GM23338 (cell line): ENCODE results near the gene FGG.

Experiments
- CREB1 ChIP-seq: fragments of 250-450 bp; sonication (Bioruptor Pico); IDR thresholded peaks from 2 replicates; pipeline ENCODE4 v1.5.0; 2020; ENCODE audit warnings: low read depth, mild to moderate bottlenecking, moderate library complexity
- EZH2 ChIP-seq: fragments of 200-600 bp; sonication (generic); IDR thresholded peaks from one replicate; pipeline ENCODE4 v1.8.0; 2017; ENCODE audit warnings: antibody characterized with exemption, mild to moderate bottlenecking, low read depth; ENCODE audit not compliant: unreplicated experiment
- EZH2phosphoT487 ChIP-seq: fragments of 200-600 bp; sonication (generic); IDR thresholded peaks from one replicate; pipeline ENCODE4 v1.8.1; 2018; ENCODE audit warnings: antibody characterized with exemption; ENCODE audit not compliant: unreplicated experiment
- JUNB ChIP-seq: IDR thresholded peaks from one replicate; pipeline ENCODE4 v1.6.1; 2016; ENCODE audit warnings: antibody characterized with exemption; ENCODE audit not compliant: unreplicated experiment
- NANOG ChIP-seq: IDR thresholded peaks from 2 replicates; pipeline ENCODE4 v1.6.1; 2016; ENCODE audit warnings: antibody characterized with exemption, borderline replicate concordance
- POLR2AphosphoS5 ChIP-seq: IDR thresholded peaks from 2 replicates; pipeline ENCODE4 v1.6.1; 2016; ENCODE audit warnings: antibody characterized with exemption, low read depth
- STAT1 ChIP-seq: IDR thresholded peaks from one replicate; pipeline ENCODE4 v1.6.1; 2016; ENCODE audit warnings: antibody characterized with exemption; ENCODE audit not compliant: unreplicated experiment
- ZNF114 ChIP-seq: fragments of 250-450 bp; sonication (Bioruptor Pico); IDR thresholded peaks from 2 replicates; pipeline ENCODE4 v1.5.0; 2020; ENCODE audit warnings: mild to moderate bottlenecking, moderate library complexity
- ZNF331 ChIP-seq: fragments of 250-450 bp; sonication (Bioruptor Pico); IDR thresholded peaks from 2 replicates; pipeline ENCODE4 v1.5.0; 2020; ENCODE audit warnings: low read depth, mild to moderate bottlenecking, moderate library complexity
- TF ChIP-seq, protein P1 (sequence below), 2 experiments: fragments of 200-600 bp in 1 of 2; sonication (generic) in 1 of 2; conservative IDR thresholded peaks; 2 replicates each; pipeline versions ENCODE4 v1.5.1 to v1.6.1; 2016 to 2017; ENCODE audit warnings: antibody characterized with exemption in 2 of 2, low read depth in 2 of 2, mild to moderate bottlenecking in 2 of 2, moderate library complexity in 1 of 2
- TF ChIP-seq, protein P2 (sequence below): IDR thresholded peaks from 2 replicates; pipeline ENCODE4 v1.6.1; 2016; ENCODE audit warnings: antibody characterized with exemption
- TF ChIP-seq, protein P3 (sequence below): IDR thresholded peaks from one replicate; pipeline ENCODE4 v1.6.1; 2018; ENCODE audit warnings: antibody characterized with exemption; ENCODE audit not compliant: unreplicated experiment
- TF ChIP-seq, protein P4 (sequence below): fragments of 250-450 bp; sonication (Bioruptor Pico); IDR thresholded peaks from 2 replicates; pipeline ENCODE4 v1.5.0; 2020; ENCODE audit warnings: mild to moderate bottlenecking, moderate library complexity

DNA sequence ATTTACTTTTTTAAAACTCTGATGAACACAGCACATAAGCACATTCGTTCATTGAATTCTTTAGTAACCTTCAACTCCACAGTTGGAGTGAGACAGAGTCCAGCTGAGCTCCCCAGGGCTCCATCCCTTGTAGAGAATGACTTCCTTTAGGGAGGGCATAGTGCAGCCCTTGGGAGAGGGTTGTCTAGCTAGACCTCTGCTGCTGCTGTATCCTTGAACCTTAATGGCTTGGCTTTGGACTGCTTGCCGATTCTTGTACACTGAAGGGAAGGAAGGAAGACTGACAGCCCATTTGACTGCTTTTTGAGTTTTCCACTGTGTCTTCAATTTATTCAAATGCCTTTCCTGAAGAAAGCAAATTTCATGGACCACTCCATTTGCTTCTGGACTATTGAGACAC is 19.4 kb upstream of the FGG start:
- TF ChIP-seq, protein P1, sequence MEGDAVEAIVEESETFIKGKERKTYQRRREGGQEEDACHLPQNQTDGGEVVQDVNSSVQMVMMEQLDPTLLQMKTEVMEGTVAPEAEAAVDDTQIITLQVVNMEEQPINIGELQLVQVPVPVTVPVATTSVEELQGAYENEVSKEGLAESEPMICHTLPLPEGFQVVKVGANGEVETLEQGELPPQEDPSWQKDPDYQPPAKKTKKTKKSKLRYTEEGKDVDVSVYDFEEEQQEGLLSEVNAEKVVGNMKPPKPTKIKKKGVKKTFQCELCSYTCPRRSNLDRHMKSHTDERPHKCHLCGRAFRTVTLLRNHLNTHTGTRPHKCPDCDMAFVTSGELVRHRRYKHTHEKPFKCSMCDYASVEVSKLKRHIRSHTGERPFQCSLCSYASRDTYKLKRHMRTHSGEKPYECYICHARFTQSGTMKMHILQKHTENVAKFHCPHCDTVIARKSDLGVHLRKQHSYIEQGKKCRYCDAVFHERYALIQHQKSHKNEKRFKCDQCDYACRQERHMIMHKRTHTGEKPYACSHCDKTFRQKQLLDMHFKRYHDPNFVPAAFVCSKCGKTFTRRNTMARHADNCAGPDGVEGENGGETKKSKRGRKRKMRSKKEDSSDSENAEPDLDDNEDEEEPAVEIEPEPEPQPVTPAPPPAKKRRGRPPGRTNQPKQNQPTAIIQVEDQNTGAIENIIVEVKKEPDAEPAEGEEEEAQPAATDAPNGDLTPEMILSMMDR (conservative IDR thresholded peaks at IDR 0.05; ENCODE audit: low read depth in 2 of 2): no peak
- TF ChIP-seq CREB1 (CRISPR knock-in tag) (no peak), EZH2phosphoT487 (no peak), EZH2 (no peak), POLR2AphosphoS5 (no peak), STAT1 (no peak), NANOG (no peak), JUNB (no peak), ZNF114 (CRISPR knock-in tag) (no peak), ZNF331 (no peak)
- TF ChIP-seq, protein P2, sequence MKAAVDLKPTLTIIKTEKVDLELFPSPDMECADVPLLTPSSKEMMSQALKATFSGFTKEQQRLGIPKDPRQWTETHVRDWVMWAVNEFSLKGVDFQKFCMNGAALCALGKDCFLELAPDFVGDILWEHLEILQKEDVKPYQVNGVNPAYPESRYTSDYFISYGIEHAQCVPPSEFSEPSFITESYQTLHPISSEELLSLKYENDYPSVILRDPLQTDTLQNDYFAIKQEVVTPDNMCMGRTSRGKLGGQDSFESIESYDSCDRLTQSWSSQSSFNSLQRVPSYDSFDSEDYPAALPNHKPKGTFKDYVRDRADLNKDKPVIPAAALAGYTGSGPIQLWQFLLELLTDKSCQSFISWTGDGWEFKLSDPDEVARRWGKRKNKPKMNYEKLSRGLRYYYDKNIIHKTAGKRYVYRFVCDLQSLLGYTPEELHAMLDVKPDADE: no peak
- TF ChIP-seq, protein P3, sequence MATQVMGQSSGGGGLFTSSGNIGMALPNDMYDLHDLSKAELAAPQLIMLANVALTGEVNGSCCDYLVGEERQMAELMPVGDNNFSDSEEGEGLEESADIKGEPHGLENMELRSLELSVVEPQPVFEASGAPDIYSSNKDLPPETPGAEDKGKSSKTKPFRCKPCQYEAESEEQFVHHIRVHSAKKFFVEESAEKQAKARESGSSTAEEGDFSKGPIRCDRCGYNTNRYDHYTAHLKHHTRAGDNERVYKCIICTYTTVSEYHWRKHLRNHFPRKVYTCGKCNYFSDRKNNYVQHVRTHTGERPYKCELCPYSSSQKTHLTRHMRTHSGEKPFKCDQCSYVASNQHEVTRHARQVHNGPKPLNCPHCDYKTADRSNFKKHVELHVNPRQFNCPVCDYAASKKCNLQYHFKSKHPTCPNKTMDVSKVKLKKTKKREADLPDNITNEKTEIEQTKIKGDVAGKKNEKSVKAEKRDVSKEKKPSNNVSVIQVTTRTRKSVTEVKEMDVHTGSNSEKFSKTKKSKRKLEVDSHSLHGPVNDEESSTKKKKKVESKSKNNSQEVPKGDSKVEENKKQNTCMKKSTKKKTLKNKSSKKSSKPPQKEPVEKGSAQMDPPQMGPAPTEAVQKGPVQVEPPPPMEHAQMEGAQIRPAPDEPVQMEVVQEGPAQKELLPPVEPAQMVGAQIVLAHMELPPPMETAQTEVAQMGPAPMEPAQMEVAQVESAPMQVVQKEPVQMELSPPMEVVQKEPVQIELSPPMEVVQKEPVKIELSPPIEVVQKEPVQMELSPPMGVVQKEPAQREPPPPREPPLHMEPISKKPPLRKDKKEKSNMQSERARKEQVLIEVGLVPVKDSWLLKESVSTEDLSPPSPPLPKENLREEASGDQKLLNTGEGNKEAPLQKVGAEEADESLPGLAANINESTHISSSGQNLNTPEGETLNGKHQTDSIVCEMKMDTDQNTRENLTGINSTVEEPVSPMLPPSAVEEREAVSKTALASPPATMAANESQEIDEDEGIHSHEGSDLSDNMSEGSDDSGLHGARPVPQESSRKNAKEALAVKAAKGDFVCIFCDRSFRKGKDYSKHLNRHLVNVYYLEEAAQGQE: no peak
- TF ChIP-seq, protein P4, sequence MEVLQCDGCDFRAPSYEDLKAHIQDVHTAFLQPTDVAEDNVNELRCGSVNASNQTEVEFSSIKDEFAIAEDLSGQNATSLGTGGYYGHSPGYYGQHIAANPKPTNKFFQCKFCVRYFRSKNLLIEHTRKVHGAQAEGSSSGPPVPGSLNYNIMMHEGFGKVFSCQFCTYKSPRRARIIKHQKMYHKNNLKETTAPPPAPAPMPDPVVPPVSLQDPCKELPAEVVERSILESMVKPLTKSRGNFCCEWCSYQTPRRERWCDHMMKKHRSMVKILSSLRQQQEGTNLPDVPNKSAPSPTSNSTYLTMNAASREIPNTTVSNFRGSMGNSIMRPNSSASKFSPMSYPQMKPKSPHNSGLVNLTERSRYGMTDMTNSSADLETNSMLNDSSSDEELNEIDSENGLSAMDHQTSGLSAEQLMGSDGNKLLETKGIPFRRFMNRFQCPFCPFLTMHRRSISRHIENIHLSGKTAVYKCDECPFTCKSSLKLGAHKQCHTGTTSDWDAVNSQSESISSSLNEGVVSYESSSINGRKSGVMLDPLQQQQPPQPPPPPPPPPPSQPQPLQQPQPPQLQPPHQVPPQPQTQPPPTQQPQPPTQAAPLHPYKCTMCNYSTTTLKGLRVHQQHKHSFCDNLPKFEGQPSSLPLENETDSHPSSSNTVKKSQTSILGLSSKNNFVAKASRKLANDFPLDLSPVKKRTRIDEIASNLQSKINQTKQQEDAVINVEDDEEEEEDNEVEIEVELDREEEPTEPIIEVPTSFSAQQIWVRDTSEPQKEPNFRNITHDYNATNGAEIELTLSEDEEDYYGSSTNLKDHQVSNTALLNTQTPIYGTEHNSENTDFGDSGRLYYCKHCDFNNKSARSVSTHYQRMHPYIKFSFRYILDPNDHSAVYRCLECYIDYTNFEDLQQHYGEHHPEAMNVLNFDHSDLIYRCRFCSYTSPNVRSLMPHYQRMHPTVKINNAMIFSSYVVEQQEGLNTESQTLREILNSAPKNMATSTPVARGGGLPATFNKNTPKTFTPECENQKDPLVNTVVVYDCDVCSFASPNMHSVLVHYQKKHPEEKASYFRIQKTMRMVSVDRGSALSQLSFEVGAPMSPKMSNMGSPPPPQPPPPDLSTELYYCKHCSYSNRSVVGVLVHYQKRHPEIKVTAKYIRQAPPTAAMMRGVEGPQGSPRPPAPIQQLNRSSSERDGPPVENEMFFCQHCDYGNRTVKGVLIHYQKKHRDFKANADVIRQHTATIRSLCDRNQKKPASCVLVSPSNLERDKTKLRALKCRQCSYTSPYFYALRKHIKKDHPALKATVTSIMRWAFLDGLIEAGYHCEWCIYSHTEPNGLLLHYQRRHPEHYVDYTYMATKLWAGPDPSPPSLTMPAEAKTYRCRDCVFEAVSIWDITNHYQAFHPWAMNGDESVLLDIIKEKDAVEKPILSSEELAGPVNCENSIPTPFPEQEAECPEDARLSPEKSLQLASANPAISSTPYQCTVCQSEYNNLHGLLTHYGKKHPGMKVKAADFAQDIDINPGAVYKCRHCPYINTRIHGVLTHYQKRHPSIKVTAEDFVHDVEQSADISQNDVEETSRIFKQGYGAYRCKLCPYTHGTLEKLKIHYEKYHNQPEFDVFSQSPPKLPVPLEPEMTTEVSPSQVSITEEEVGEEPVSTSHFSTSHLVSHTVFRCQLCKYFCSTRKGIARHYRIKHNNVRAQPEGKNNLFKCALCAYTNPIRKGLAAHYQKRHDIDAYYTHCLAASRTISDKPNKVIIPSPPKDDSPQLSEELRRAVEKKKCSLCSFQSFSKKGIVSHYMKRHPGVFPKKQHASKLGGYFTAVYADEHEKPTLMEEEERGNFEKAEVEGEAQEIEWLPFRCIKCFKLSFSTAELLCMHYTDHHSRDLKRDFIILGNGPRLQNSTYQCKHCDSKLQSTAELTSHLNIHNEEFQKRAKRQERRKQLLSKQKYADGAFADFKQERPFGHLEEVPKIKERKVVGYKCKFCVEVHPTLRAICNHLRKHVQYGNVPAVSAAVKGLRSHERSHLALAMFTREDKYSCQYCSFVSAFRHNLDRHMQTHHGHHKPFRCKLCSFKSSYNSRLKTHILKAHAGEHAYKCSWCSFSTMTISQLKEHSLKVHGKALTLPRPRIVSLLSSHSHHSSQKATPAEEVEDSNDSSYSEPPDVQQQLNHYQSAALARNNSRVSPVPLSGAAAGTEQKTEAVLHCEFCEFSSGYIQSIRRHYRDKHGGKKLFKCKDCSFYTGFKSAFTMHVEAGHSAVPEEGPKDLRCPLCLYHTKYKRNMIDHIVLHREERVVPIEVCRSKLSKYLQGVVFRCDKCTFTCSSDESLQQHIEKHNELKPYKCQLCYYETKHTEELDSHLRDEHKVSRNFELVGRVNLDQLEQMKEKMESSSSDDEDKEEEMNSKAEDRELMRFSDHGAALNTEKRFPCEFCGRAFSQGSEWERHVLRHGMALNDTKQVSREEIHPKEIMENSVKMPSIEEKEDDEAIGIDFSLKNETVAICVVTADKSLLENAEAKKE (CRISPR knock-in tag): no peak
